H9 (cell line): ENCODE results near the gene FRYL. TPM values are rescaled to one million over a fixed set of nuclear protein-coding genes. Genes with fewer than 3 reads are reported as not detected.

Experiments used
- DNase-seq: peaks from one replicate; pipeline ENCODE4 v3.0.0-alpha.2; 2017
- H2AFZ ChIP-seq: one replicate; pipeline ENCODE4 v1.6.1; 2013; ENCODE audit warnings: mild to moderate bottlenecking, low read length, control low read depth, moderate library complexity
- H2AK5ac ChIP-seq: 2 replicates; pipeline ENCODE4 v1.6.1; 2013; ENCODE audit warnings: low read length, control low read depth, mixed read lengths; ENCODE audit not compliant: insufficient read length
- H2BK120ac ChIP-seq: one replicate; pipeline ENCODE4 v1.6.1; 2013; ENCODE audit warnings: low read depth, mild to moderate bottlenecking, low read length, control low read depth, inconsistent platforms; ENCODE audit not compliant: poor library complexity, severe bottlenecking
- H2BK12ac ChIP-seq: 2 replicates; pipeline ENCODE4 v1.6.1; 2013; ENCODE audit warnings: low read length, control low read depth, mixed read lengths, low read depth; ENCODE audit not compliant: insufficient read length
- H2BK15ac ChIP-seq: 2 replicates; pipeline ENCODE4 v1.6.1; 2013; ENCODE audit warnings: low read depth, low read length, control low read depth
- H2BK20ac ChIP-seq: one replicate; pipeline ENCODE4 v1.6.1; 2013; ENCODE audit warnings: low read depth, mild to moderate bottlenecking, low read length, control low read depth, inconsistent platforms; ENCODE audit not compliant: poor library complexity, severe bottlenecking
- H2BK5ac ChIP-seq: 2 replicates; pipeline ENCODE4 v1.6.1; 2013; ENCODE audit warnings: low read length, control low read depth, mixed read lengths; ENCODE audit not compliant: insufficient read length
- H3K14ac ChIP-seq: 2 replicates; pipeline ENCODE4 v1.6.1; 2013; ENCODE audit warnings: low read length, control low read depth; ENCODE audit not compliant: insufficient read depth
- H3K18ac ChIP-seq: 2 replicates; pipeline ENCODE4 v1.6.1; 2013; ENCODE audit warnings: low read depth, mild to moderate bottlenecking, mixed read lengths, low read length, control low read depth; ENCODE audit not compliant: insufficient read length
- H3K23ac ChIP-seq: 2 replicates; pipeline ENCODE4 v1.6.1; 2013; ENCODE audit warnings: low read length, control low read depth, mixed read lengths, low read depth; ENCODE audit not compliant: insufficient read length
- H3K23me2 ChIP-seq: 2 replicates; pipeline ENCODE4 v1.6.1; 2013; ENCODE audit warnings: low read depth, mild to moderate bottlenecking, mixed read lengths, low read length, control low read depth; ENCODE audit not compliant: insufficient read length, poor library complexity, severe bottlenecking
- H3K27ac ChIP-seq: 2 replicates; pipeline ENCODE4 v1.5.1; 2013; ENCODE audit warnings: low read length, control low read depth, mixed read lengths, low read depth; ENCODE audit not compliant: insufficient read length
- H3K27me3 ChIP-seq: 2 replicates; pipeline ENCODE4 v1.6.1; 2013; ENCODE audit warnings: low read length, control low read depth, inconsistent platforms; ENCODE audit not compliant: insufficient read depth
- H3K4ac ChIP-seq: 2 replicates; pipeline ENCODE4 v1.6.1; 2013; ENCODE audit warnings: low read depth, mild to moderate bottlenecking, control low read depth, inconsistent platforms, low read length, moderate library complexity
- H3K4me1 ChIP-seq: 2 replicates; pipeline ENCODE4 v1.6.1; 2013; ENCODE audit warnings: low read length, control low read depth, inconsistent platforms; ENCODE audit not compliant: insufficient read depth
- H3K4me2 ChIP-seq: 2 replicates; pipeline ENCODE4 v1.6.1; 2013; ENCODE audit warnings: low read length, control low read depth, mixed read lengths; ENCODE audit not compliant: insufficient read length, insufficient read depth
- H3K56ac ChIP-seq: 2 replicates; pipeline ENCODE4 v1.6.1; 2013; ENCODE audit warnings: low read depth, mild to moderate bottlenecking, mixed read lengths, low read length, control low read depth; ENCODE audit not compliant: insufficient read length
- H3K79me1 ChIP-seq: 2 replicates; pipeline ENCODE4 v1.6.1; 2013; ENCODE audit warnings: low read depth, mild to moderate bottlenecking, moderate library complexity, low read length, control low read depth, inconsistent platforms; ENCODE audit not compliant: insufficient read depth, poor library complexity, severe bottlenecking
- H3K79me2 ChIP-seq: 2 replicates; pipeline ENCODE4 v1.6.1; 2013; ENCODE audit warnings: low read length, control low read depth, inconsistent platforms; ENCODE audit not compliant: insufficient read depth
- H3K9ac ChIP-seq: 2 replicates; pipeline ENCODE4 v1.6.1; 2013; ENCODE audit warnings: low read length, control low read depth, mixed read lengths; ENCODE audit not compliant: insufficient read length; ENCODE audit errors: extremely low read depth
- H3K9me3 ChIP-seq: one replicate; pipeline ENCODE4 v1.6.1; 2013; ENCODE audit warnings: low read depth, low read length, inconsistent platforms; ENCODE audit not compliant: control insufficient read depth
- H3T11ph ChIP-seq: one replicate; pipeline ENCODE4 v1.6.1; 2013; ENCODE audit warnings: mild to moderate bottlenecking, low read length, control low read depth, inconsistent platforms
- H4K20me1 ChIP-seq: one replicate; pipeline ENCODE4 v1.6.1; 2013; ENCODE audit not compliant: control insufficient read depth, insufficient read length, insufficient read depth
- H4K5ac ChIP-seq: 2 replicates; pipeline ENCODE4 v1.6.1; 2013; ENCODE audit warnings: low read depth, mild to moderate bottlenecking, mixed read lengths, low read length, control low read depth; ENCODE audit not compliant: insufficient read length
- H4K8ac ChIP-seq: replicated peaks from 2 replicates; pipeline ENCODE4 v1.6.1; 2013; ENCODE audit warnings: low read length, control low read depth, mixed read lengths, low read depth; ENCODE audit not compliant: insufficient read length
- H4K91ac ChIP-seq: 2 replicates; pipeline ENCODE4 v1.6.1; 2013; ENCODE audit warnings: low read depth, mild to moderate bottlenecking, moderate library complexity, mixed read lengths, low read length, control low read depth; ENCODE audit not compliant: insufficient read length
- H3K27ac Mint-ChIP-seq, 3 experiments: 2 replicates in 2 of 3; 3 replicates in 1 of 3; pipeline ENCODE4 v1.8.0; 2020 to 2021; ENCODE audit warnings: mixed read lengths in 3 of 3, mild to moderate bottlenecking in 1 of 3, moderate library complexity in 1 of 3
- H3K27me3 Mint-ChIP-seq: 2 replicates; pipeline ENCODE4 v1.8.0; 2021; ENCODE audit warnings: low read depth, mild to moderate bottlenecking, moderate library complexity, mixed read lengths
- H3K36me3 Mint-ChIP-seq, 3 experiments: 2 replicates in 2 of 3; 3 replicates in 1 of 3; pipeline ENCODE4 v1.8.0; 2020 to 2021; ENCODE audit warnings: low read depth in 3 of 3, mixed read lengths in 3 of 3; ENCODE audit not compliant: insufficient read depth in 1 of 3
- H3K4me1 Mint-ChIP-seq, 2 experiments: 2 replicates each; pipeline ENCODE4 v1.8.0; 2020; ENCODE audit warnings: mixed read lengths in 2 of 2
- H3K4me3 Mint-ChIP-seq, 2 experiments: 2 replicates in 1 of 2; 3 replicates in 1 of 2; pipeline ENCODE4 v1.8.0; 2020 to 2021; ENCODE audit warnings: mild to moderate bottlenecking in 2 of 2, mixed read lengths in 2 of 2, moderate library complexity in 1 of 2
- H3K9me3 Mint-ChIP-seq, 2 experiments: 2 replicates in 1 of 2; 3 replicates in 1 of 2; pipeline ENCODE4 v1.8.0; 2020; ENCODE audit warnings: mild to moderate bottlenecking in 2 of 2, mixed read lengths in 2 of 2, moderate library complexity in 1 of 2
- WGBS: extraction: QIAGEN DNeasy Blood & Tissue Kit; methylation state at CpG from one replicate; pipeline ENCODE4 v1.1.7; 2013; ENCODE audit warnings: missing lambda C conversion rate, low lambda C conversion rate, mixed read lengths; ENCODE audit not compliant: insufficient read length; ENCODE audit errors: extremely low coverage; 5-methylcytosine and 5-hydroxymethylcytosine counted together
- total RNA-seq: library from RNA; stranded (reverse); gene quantifications from 2 replicates; pipeline ENCODE4 v1.2.1, GENCODE V29; 2021
- TF ChIP-seq, protein P1 (sequence below): fragments of 200-600 bp; sonication (generic); conservative IDR thresholded peaks from 3 replicates; pipeline ENCODE4 v1.8.0; 2021; ENCODE audit warnings: antibody characterized with exemption, mild to moderate bottlenecking

FRYL gene
- total RNA-seq, 1 experiment from 2014 or later: 31.5 TPM

DNA sequence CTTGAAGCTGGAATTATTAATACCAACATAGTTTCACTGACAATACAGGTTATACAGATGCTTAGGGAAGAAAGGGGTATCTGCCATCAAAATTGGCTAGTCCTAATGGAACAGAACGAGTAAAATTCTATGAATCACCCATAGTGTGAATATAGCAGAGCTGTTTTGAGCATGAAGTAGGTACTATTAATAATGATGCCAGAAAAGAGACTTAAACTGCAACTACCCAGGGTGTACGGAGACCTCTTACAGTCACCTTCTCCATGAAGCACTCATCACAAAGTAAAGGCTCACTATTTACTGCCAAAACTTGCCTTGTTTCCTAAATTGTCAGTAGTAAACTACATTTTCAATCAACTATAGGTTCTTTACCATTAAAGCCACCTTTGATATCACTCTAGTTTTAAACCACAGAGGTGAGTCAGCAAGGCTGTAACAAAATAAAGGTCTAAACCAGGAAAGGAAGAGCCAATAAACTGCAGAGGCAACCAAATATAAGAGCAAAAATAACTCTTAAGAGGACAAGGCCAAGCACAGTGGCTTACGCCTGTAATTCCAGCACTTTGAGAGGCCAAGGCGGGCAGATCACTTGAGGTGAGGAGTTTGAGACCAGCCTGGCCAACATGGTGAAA, 114.4 kb downstream of the FRYL start:
- no peaks in the 10 kb centered on the region for H3K4me1 ChIP-seq
- DNase-seq: no peak
- H3K9ac ChIP-seq: no peak overlapping the region
- no peak overlapping the region for H4K5ac ChIP-seq
- H3K4ac ChIP-seq: no peak overlapping the region
- no peak overlapping the region for H3T11ph ChIP-seq
- no peak overlapping the region for H2BK15ac ChIP-seq
- H3K79me1 ChIP-seq: no peaks in the 10 kb centered on the region
- no peaks in the 10 kb centered on the region; a peak in 1 of 5 replicates for H3K9me3 Mint-ChIP-seq
- H4K20me1 ChIP-seq: no peaks in the 10 kb centered on the region
- H3K23me2 ChIP-seq: no peaks in the 10 kb centered on the region
- H2AFZ ChIP-seq: no peak overlapping the region
- no peaks in the 10 kb centered on the region; the same call in 1 of the 2 replicates for H3K79me2 ChIP-seq
- H3K36me3 Mint-ChIP-seq: peaks cover 0 to 2% (median 1%) of the 10 kb centered on the region in 3 experiments; a peak in 1 of 7 replicates
- H3K4me1 Mint-ChIP-seq: peaks cover 6 to 9% of the 10 kb centered on the region in 2 experiments; a peak in 3 of 4 replicates
- H3K14ac ChIP-seq: no peak overlapping the region
- H2BK5ac ChIP-seq: no peak overlapping the region
- no peak overlapping the region for H3K56ac ChIP-seq
- no peak overlapping the region for H3K4me3 Mint-ChIP-seq
- H2AK5ac ChIP-seq: no peak overlapping the region
- no peak overlapping the region for H3K4me2 ChIP-seq
- no CpG with 5 or more reads among the region's 4 CpGs for WGBS
- no peaks in the 10 kb centered on the region for H3K27me3 Mint-ChIP-seq
- no peak overlapping the region for H3K18ac ChIP-seq
- no peak overlapping the region for H3K23ac ChIP-seq
- no peak overlapping the region for H2BK12ac ChIP-seq
- no peaks in the 10 kb centered on the region for H3K27me3 ChIP-seq
- no peaks in the 10 kb centered on the region for H3K9me3 ChIP-seq
- no peak overlapping the region for H4K8ac ChIP-seq
- TF ChIP-seq, protein P1, sequence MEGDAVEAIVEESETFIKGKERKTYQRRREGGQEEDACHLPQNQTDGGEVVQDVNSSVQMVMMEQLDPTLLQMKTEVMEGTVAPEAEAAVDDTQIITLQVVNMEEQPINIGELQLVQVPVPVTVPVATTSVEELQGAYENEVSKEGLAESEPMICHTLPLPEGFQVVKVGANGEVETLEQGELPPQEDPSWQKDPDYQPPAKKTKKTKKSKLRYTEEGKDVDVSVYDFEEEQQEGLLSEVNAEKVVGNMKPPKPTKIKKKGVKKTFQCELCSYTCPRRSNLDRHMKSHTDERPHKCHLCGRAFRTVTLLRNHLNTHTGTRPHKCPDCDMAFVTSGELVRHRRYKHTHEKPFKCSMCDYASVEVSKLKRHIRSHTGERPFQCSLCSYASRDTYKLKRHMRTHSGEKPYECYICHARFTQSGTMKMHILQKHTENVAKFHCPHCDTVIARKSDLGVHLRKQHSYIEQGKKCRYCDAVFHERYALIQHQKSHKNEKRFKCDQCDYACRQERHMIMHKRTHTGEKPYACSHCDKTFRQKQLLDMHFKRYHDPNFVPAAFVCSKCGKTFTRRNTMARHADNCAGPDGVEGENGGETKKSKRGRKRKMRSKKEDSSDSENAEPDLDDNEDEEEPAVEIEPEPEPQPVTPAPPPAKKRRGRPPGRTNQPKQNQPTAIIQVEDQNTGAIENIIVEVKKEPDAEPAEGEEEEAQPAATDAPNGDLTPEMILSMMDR: no peak
- no peak overlapping the region for H3K27ac ChIP-seq
- peak overlapping the region in 1 of 3 experiments; percentile 81; a peak in 1 of 7 replicates for H3K27ac Mint-ChIP-seq
- H2BK20ac ChIP-seq: no peak overlapping the region
- H4K91ac ChIP-seq: no peak overlapping the region
- H2BK120ac ChIP-seq: no peak overlapping the region
